GM21381 (cell line): ENCODE data around the gene GPR26.

Source experiments
- ATAC-seq: cut with Tn5 transposase; IDR thresholded peaks from one replicate; pipeline ENCODE4 v1.9.1; 2021; ENCODE audit warnings: mild to moderate bottlenecking, moderate library complexity; ENCODE audit not compliant: unreplicated experiment

Gene GPR26

DNA sequence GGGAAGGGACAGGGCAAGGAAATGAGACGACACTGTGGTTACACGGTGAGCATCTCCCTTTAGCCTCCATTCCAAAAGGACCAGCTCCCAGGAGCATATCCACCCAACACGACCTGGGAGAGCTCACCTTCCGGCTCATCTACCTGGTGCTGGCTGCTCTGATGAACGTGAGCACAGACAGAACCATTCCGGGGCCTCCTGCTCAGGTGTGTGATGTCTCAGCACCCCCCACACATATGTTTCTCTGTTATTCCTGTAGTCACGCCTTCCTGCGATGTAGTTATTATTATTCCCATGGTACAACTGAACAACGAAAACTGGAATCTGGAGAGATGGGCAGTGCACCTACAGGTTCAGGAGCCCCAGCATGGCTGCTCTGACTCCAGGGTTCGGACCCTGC lies 20.5 kb upstream of the GPR26 start:
- no peak for ATAC-seq

DNA sequence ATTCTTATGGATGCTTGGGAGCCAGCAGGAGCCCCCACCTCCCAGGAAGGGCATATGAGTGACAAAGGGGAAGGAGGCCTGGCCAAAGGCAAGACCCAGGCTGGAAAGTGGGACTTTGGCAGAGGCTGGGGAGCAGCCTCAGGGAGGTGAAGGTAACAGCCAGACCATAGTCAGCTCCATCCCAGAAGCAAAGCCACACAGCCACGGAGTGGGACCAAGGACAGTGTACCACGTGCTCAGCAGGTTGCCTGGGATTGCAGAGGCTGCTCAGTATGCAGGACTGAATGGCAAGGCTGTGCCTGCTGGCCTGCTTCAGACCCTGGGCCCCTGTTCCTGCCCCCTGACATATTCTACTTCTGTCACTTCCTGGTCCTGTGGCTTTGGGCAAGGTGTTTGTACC lies 17.6 kb upstream of the GPR26 start:
- ATAC-seq = no peak

DNA sequence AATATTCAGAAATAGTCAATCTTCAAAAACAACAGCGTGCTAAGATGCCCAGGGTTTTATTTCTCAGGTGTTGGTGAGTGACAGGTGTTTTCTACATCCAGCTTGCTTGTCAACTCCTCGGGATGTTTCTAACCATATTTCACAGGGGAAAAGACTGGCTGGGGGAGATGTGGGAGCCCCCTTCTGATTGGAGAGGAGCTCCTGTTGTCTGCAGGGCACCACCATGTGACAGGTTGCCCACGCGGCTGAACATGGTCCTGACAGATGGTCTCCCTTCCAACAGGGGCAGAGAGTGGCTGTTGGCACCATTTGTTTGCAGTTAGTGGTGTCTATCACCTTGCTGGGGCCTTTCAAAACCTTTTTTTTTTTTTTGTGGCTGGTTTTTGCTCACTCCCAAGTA lies 16.5 kb upstream of the GPR26 start:
- no peak for ATAC-seq

DNA sequence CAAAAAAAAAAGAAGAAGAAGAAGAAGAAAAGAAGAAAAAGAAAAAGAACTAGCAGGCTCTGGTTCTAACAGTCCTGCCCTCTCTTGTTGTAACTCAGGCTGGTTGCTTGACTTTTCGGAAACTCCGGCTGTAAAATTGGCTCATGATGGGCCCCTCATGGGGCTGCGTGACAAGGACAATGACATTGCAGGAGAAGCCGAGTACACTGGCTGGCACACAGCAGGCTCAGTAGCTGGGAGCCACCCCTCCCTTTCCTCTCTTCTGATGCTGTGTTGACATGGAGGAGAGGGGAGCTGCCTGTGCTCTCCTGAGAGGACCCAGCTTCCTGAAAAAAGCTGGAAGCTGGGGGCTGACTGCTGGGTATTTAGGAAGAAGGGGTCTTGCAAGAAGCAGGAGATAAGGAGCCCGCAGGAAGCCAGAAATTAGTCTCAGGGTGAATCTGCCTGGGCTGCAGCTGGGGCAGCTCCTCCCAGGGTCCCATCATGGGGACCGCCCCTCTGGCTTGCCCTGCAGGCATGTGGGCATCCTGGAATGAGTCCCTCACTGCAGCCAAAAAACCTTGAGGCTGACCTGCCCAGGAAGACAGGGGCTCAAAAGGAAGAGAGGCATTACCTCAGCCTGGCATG lies 14.6 kb upstream of the GPR26 start:
- ATAC-seq = no peak

DNA sequence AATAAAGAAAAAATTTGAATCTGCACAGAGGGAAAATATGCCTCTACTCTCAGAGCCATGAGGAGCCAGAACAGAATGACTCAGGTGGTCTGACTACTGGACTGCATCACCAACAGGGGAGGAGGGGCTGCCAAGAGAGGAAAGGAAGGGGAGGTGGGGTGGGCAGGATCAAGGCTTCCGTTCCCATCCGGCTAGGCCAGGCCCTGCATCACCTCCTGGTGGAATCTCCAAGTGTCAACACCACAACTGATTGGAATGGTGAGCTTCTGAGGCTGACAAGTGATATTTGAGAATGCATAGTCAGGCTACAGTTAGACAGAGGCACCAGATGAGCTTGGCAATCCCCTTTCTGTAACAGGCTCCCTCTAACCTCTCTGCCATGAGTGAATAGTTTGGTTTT lies 10.4 kb upstream of the GPR26 start:
- no peak for ATAC-seq

DNA sequence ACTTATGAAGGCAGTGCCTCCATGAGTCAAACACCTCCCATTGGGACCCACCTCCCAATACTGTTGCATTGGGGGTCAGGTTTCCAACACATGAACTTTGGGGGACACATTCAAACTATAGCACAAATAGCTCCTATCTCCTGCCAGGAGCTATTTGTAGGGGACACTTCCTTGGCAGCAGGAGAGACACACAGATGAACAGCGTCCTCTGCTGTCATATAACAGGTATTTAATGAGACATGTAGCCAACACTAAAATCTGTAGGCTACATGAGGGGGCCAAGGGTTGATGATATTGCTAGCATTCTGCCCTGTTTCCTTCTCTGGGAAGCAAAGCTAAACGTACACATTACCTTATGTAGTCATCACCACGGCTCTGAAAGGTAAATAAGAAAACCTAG lies 2.6 kb upstream of the GPR26 start:
- ATAC-seq = no peak

DNA sequence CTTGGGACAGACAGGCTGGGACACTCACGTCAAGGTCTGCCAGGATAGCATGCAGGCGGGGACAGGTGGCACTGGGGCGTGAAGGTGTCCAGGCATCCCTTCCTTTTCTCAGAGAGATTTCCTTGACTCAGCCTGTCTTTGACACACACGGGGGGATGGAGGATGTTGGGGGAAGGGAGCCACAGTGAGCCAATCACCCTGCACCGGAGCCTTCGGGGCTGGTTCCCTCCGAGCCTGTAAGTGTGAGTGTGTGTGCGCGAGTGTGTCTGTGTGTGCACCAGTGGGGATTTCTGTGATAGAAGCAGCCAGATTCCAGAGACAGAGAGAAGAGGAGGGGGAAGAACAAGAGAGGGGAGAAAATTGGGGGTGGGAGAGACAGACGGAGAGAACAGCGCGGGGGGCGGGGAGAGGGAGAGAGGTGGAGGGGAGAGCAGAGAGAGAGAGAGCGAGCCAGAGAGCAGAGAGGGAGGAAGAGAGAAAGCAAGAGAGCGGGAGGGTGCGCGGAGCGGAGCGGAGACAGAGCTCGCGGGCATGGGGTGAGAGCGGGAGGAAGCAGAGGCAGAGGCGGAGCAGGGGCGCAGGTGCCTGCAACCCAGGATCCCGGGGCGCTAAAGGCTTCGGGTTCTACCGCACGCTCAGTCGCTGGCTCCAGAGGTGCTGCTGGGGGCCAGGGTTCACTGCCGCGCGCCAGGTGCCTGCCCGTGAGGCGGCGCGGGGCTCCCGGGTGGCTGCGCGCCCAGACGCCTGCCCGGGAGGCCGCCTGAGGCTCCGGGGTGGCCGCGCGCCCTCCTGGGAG lies 466 bp upstream of the GPR26 start:
- no peak for ATAC-seq

DNA sequence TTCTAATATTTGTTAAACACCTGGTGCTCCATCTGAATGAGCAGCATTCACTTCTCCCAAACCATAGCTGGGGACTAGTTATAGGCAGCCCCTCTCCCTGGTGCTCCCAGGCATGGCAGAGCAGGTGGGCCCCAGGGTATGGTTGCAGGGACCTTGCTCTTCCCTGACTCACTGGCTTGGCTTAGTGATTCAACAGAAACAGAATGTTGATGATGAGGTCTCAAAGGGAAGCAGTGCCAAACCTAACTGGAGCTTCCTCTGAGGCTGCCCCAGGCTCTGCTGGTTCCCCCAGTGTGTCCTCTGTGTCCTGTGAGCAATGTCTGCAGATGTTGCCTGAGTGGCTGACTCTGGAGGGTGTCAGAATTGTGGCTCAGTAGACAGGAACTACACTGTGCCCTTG lies 3.7 kb downstream of the GPR26 start:
- ATAC-seq = no peak

DNA sequence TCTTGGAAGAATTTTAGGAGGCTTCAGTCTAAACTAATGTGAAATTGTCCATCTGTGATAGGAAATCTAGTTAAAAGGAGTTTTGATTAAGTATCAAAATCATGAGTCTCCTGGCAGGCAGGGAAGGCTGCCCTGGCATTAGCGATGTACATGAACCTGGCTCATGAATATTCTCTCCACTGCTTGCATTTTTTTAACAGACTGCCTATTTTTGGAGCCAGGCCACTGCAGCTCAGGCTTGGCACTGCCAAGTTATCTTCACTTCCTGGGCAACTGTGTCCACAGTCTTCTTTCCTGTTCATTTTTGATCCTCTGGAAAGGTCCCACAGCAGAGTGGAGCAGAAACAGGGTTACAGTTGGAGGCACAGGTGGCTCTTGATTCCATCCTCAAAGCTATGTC lies 7.0 kb downstream of the GPR26 start:
- no peak for ATAC-seq

DNA sequence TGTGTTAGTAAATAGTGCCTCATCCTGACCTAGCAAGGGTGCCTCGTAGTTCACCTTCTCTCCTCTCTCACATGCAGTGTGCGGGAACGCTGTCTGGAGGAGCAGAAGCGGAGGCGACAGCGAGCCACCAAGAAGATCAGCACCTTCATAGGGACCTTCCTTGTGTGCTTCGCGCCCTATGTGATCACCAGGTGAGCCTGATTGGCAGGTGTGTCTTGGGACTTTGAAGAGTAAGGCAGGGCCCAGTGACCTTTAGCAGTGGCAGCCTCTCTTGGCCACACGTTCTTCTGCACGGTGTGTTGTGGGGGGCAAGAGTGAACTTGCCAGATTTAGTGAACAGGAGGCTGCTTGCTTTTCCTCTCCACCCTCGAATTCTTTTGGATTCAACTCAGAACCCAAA lies 8.6 kb downstream of the GPR26 start:
- ATAC-seq = no peak

DNA sequence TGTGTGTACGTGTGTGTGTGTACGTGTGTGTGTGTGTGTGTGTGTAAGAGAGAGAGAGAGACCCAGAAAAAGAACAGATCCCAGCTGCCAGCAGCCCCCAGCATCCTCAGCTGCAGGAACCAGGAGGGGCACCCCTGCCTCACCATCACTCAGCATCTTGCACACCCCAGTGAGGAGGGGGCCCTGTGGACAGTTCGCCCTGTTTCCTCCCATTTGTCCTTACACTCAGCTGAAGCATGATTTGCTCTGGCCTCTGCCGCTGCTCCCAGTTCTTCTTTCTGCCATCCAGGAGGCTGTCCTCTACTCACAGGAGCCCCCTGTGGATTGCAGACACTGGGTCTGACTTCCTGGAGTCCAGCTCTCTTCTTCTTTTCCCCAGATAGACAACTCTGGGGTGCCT lies 9.7 kb downstream of the GPR26 start:
- ATAC-seq = no peak

DNA sequence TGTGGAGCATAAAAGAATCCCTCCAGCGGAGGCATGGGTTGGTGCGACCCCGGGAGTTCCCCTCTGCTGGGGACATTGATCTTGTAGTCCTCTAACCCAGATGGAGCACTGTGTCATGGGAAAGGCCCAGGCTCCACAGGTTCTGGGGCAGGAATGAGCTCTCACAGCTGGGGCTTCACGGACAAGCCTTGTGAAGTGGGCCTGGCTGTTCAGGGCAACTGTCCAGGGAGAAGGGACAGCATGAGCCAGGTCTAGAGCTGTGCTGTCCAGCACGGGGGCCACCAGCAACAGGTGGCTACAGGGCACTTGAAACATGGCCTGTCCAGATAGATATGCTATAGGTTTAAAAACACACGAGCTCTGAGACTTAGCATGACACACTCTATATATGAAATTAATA lies 11.4 kb downstream of the GPR26 start:
- no peak for ATAC-seq

DNA sequence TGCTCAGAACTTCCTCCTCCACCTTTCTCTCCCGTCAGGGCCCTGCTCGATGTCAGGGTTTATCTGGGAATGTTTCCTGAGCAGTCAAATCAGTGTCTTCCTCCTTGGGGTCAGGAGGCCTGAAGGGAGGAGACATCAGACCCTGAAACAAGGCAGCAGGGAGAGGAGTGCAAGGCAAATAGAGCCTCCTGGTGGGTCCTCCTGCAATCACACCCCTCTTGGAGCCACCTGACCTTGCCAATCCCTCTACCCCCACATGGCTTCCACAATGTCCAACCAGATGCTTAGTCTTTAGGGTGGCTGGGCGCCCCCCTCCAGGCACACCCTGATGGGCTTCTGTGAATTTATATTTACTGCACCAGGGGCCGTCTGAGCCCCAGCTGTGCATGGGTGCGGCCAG lies 12.2 kb downstream of the GPR26 start:
- ATAC-seq = no peak

DNA sequence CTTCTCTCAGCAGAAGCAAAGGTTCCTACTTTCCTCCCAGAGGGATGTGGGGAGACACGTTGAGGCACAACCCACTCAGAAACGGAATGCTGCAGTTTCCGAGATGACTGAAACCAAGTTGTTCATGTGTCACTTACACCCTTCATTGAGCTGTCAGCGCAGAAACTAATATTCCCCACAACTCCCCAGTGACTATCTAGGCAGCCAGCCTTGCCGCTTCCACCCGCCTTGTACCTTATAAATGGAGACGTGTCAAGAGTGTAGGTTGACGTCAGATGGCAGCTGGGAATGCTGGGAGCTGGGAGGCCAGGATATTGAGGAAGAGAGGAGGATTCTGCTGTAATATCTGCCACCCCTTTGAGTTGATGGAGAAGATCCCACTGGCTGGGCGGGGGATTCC lies 15.1 kb downstream of the GPR26 start:
- no peak for ATAC-seq

DNA sequence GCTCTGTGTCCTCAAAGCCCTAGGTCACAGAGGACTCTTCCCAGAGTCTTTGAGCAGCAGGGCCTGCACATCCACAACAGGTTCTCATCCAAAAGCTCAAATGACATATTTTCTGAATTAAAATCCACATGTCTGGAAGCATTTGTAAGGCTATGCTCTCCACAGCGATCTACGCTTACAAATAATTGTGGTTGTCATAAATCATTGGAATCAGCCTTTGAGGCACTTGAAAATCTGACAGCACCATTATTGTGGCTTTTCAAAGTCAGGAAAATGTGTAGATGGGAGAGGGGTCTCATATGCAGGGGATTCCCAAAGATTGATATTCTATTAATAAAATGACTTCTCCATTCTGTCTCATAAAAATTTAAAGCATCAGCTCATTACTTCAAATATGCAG lies 16.3 kb downstream of the GPR26 start:
- no peak for ATAC-seq

DNA sequence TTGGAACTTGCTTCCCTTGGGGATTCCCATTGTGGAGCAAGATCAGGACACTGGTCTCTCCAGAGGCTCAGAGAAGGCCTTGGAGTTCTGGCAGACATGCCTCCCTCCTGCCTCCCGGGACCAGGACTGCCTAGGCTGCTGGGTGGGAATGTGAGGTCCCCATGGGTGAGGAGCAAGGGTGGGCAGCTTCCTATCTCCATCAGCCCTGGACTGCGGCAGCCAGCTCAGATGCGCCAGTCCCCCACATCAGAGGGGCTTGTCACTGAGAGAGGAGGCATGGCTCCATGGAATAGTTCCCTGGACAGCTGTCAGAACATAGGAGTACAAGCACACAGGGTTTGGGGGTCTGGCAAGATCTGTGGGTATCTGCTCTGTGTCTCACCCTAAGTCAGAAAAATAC lies 17.3 kb downstream of the GPR26 start:
- ATAC-seq = no peak

DNA sequence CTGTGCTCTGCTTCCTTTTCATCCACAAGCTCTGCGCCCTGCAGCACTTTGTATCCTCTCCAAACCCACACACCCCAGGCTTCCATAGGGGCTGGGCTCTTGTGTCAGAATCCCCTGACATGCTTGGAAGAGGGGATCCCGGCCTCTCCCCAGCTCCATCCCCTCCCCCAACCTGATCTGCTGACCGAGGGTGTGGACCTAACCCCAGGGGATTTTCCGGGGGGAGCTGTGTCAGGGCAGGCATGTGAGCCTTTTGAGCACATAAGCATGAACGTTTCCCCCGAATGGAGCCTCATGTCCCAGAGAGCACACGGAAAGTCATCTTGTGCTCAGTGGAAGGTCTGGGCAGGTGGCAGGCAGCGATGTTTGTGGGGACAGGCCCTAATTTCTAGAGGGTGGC lies 17.7 kb downstream of the GPR26 start:
- ATAC-seq = no peak

DNA sequence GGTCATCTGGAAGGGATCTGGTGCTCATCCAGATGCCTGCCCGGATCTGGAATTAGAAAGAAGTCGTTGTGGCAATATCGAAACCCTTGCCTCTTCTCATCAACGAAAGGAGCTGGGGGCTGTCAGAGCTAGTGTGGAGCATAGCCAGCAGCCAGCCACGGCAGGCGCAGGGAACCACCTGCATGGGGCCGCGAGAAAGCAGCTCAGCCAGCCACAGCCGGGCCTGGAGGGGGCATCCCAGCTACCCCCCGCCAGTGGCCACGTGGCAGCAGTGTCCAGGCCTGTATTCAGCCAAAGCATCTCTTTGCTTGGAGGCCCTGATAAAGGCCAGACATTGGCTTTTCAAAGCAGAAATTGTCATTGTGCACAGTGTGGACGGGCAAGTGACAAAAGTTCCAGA lies 19.1 kb downstream of the GPR26 start:
- no peak for ATAC-seq

DNA sequence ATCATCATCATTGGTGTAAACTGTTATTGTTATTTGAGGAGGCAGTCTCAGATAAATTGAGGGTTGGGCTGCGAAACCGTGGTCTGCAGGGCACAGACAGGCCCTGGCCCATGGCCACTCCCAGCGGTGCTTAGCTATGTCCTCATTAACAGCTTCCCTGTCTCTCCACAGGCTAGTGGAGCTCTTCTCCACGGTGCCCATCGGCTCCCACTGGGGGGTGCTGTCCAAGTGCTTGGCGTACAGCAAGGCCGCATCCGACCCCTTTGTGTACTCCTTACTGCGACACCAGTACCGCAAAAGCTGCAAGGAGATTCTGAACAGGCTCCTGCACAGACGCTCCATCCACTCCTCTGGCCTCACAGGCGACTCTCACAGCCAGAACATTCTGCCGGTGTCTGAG lies 21.6 kb downstream of the GPR26 start:
- ATAC-seq = no peak

DNA sequence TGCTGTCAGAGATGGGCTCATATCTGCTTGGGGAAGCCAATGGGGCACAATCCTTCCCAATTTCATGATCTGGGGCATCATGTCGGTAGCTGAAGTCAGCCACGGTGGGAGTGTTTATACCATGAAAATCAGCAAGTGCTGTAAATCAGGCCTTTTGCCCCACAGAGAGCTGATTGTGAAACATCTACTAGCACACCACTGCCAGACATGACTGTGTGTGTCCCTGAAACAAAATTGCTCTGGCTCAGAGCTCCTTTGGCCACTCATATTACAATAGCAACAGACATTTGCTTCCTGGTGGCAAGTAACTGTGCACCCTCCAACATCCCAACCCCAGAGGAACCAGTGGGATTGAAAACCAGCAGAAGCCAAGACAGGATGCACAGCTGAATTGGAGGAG lies 23.7 kb downstream of the GPR26 start:
- no peak for ATAC-seq

DNA sequence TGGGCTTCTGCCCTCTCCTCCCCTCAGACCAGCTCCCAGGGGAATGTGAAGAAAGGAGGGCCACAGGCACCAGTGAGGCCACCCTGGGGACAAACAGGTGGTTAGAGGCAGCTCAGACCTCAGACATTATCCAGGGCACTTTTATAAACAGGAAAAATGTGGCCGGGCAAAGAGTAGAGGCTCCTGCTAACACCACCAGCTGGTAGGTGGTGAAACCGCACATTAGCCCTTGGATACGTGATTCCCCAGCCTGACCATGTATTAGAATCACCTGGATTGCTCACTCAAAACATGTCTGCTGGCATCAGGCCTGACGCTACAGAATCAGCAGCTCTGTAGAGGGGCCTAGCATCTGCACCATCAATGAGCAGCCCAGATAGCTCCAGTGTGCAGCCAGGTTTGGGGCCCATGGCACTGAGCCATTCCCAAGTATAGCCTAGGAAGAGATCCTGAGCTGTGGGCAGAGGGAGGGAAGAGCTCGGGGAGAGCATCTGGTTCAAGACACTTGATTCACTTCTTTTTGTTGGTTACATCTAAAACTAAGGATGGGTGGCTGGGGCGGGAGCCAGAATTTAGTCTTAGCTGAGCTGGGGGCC lies 37.1 kb downstream of the GPR26 start:
- ATAC-seq = no peak

DNA sequence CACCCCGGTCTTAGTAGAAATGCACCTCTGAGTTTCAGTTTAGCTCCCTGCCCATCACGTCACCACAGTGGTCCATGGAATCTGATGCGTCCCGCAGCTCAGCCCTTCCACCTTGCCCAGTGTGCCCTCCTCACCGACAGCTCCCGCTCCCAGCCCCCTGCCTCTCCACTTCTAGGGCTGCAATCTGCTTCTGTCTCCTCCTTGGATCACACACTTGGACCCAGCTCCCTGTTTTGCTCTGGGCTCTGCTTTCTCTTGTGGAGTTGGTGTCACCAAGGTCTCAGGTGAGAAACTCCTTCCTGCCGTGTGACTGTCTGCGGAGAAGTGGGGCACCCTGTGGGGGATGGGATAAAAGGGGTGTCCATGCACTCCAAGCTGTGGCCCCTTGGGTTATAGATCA lies 37.9 kb downstream of the GPR26 start:
- no peak for ATAC-seq

DNA sequence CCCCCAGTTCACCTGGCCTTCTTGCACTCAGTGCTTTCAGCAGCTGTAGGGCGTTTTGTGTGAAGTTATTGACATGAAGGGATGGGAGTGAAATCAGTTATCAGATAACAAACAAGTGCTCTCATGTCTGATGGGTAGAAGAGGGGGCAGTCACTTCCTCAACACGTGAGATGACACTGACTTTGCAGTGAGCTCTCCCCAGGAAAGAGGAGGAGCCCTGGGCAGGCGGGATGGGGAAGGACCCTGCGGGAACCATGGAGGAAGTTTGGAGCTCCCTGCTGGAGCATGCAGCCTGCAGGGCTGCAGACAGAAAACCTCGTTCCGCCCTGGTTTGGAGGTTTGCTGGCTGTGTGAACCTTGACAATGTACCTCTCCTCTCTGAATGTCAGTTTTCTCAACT lies 38.7 kb downstream of the GPR26 start:
- ATAC-seq = no peak
